Ovary (tissue), 9 donors: ENCODE data around the gene EMSY. TPM values are rescaled to one million over a fixed set of nuclear protein-coding genes. Genes with fewer than 3 reads are reported as not detected.

Source experiments
- DNase-seq, 5 donors: peaks; one replicate each; pipeline ENCODE4 v3.0.0-alpha.2; 2019 to 2020
- H3K27ac ChIP-seq, 2 donors: fragments of 200-600 bp; one replicate each; pipeline versions ENCODE4 v1.5.1 to v1.8.0; 2019 to 2022
- H3K27me3 ChIP-seq: fragments of 200-600 bp; one replicate; pipeline ENCODE4 v1.8.0; 2022
- H3K36me3 ChIP-seq: fragments of 200-600 bp; sonication (generic); one replicate; pipeline ENCODE4 v1.5.1; 2019
- H3K4me1 ChIP-seq: one replicate; pipeline ENCODE4 v1.8.1; 2013; ENCODE audit warnings: mild to moderate bottlenecking, moderate library complexity; ENCODE audit not compliant: insufficient read depth
- H3K4me3 ChIP-seq: fragments of 200-600 bp; sonication (generic); one replicate; pipeline ENCODE4 v1.5.1; 2017
- H3K9me3 ChIP-seq, 2 donors: fragments of 200-600 bp in 1 of 2; sonication (generic) in 1 of 2; one replicate each; pipeline versions ENCODE4 v1.5.1 to v1.8.1; 2013 to 2019; ENCODE audit warnings: mild to moderate bottlenecking in 1 of 2, moderate library complexity in 1 of 2
- EP300 ChIP-seq: sonication (generic); formaldehyde crosslinking; IDR thresholded peaks from one replicate; pipeline ENCODE4 v1.6.1; 2017; ENCODE audit warnings: antibody characterized with exemption
- POLR2A ChIP-seq: fragments of 450-650 bp; IDR thresholded peaks from one replicate; pipeline ENCODE4 v1.6.1; 2017; ENCODE audit warnings: antibody characterized with exemption, mild to moderate bottlenecking, moderate library complexity
- WGBS, 3 donors: extraction: QIAGEN DNeasy Blood & Tissue Kit in 1 of 3; methylation state at CpG; one replicate each; pipeline versions ENCODE4 v1.1.5 to v1.1.7; 2013 to 2017; 5-methylcytosine and 5-hydroxymethylcytosine counted together
- intact Hi-C, 4 donors: fragments of 100-400 bp; cut with DNase I; formaldehyde crosslinking; loops; one replicate each; pipeline versions ENCODE4 v1.11.0 to v1.15.1; 2022 to 2023
- polyA plus RNA-seq, 2 donors: library from polyadenylated mRNA; stranded (reverse); fragments of 200-250 nt in 1 of 2; fragments of 350-450 nt in 1 of 2; fragmentation: Illumina TruSeq in 1 of 2; extraction: RNeasy Lipid Tissue Mini Kit (QIAGEN cat#74804) in 1 of 2; gene quantifications; one replicate each; pipeline ENCODE4 v1.2.3, GENCODE V29; 2013 to 2014
- total RNA-seq, 7 donors: library from RNA; depleted of rRNA in 2 of 7; stranded (reverse); fragments of >200 nt in 2 of 7; fragmentation: NEBNext Ultra II Directional in 3 of 7; extraction: Animal tissue kit (Norgen Biotek cat#: 25700) in 3 of 7; gene quantifications; one replicate each; pipeline versions ENCODE4 v1.1.0 to v1.2.4, GENCODE V29; 2016 to 2023
- TF ChIP-seq, protein P1 (sequence below), 3 donors: fragments of 450-650 bp in 2 of 3; fragments of 200-600 bp in 1 of 3; IDR thresholded peaks; one replicate each; pipeline versions ENCODE4 v1.5.1 to v1.8.0; 2016 to 2022; ENCODE audit warnings: antibody characterized with exemption in 3 of 3, mild to moderate bottlenecking in 1 of 3
- donor health status: DM: no; HTN: no; CAD: no; lungs with moderate emphysema.
- donor health status: DM: no; HTN: no; CAD: no.
- donor health status: Bipolar disorder and iron deficiency.
- donor health status: DM: yes; HTN: yes; CAD: no.
- donor health status: DM: no; HTN: no; CAD: no.
- donor health status: DM: yes; HTN: yes; CAD: no.

The EMSY gene
- total and polyA plus RNA-seq, 9 donors, result 8.8 to 56.0 (median 28.7) TPM

DNA sequence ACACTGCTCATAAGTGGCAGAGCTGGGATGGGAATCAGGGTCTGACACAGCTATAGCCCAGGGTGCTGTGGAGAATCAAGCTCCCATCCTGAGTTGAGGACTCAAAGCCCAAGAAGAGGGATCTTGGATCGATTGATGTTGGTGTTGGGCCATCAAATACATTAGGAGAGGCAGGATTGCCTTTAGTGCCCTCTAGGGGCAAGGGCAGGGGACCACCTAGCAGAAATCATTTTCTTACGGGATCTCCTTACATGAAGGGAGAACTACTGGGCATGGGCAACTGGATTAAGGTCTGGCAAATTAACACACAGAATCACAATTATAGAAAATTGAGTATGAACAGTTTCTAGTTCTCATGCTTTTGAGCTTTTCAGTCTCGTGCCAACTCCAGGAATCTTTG, 24.9 kb upstream of the EMSY start:
- intact Hi-C loops, result no loop called here
- Histone ChIP-seq H3K4me1 (no peaks in the 10 kb centered on the region), H3K27ac (no peak overlapping the region), H3K4me3 (no peak overlapping the region), H3K27me3 (no peaks in the 10 kb centered on the region), H3K36me3 (no peaks in the 10 kb centered on the region), H3K9me3 (no peaks in the 10 kb centered on the region)
- no peak for DNase-seq
- whole genome bisulfite sequencing, 3 donors, result 58 to 71% (median 58%) methylated on average over 3 of the region's 3 CpGs
- no peak for TF ChIP-seq EP300
- no peak for TF ChIP-seq POLR2A
- TF ChIP-seq, protein P1, sequence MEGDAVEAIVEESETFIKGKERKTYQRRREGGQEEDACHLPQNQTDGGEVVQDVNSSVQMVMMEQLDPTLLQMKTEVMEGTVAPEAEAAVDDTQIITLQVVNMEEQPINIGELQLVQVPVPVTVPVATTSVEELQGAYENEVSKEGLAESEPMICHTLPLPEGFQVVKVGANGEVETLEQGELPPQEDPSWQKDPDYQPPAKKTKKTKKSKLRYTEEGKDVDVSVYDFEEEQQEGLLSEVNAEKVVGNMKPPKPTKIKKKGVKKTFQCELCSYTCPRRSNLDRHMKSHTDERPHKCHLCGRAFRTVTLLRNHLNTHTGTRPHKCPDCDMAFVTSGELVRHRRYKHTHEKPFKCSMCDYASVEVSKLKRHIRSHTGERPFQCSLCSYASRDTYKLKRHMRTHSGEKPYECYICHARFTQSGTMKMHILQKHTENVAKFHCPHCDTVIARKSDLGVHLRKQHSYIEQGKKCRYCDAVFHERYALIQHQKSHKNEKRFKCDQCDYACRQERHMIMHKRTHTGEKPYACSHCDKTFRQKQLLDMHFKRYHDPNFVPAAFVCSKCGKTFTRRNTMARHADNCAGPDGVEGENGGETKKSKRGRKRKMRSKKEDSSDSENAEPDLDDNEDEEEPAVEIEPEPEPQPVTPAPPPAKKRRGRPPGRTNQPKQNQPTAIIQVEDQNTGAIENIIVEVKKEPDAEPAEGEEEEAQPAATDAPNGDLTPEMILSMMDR (IDR thresholded peaks at IDR 0.05), result no peak

DNA sequence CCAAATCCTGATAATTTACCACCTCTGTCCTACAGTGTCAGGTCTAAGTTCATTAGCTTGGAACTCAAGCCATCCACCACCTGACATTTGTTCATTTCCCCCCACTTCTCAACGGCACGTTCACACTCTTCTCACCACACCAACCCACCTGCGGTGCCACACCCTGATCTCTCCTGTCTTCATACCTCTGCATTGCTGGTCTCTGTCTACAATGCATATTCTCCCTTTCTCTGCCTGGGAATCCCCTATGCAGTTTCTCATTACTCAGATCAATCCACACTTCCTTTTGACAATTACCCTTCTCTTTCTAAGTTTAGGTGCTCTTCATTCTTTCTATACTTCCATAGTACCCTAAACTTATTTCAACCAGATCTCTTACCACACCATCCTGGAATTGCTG, 20.4 kb upstream of the EMSY start:
- no peaks in the 10 kb centered on the region for H3K4me1 ChIP-seq
- intact Hi-C loops, result no loop called here
- no peaks in the 10 kb centered on the region for H3K9me3 ChIP-seq
- H3K27me3 ChIP-seq, result no peaks in the 10 kb centered on the region
- no peak for TF ChIP-seq POLR2A
- TF ChIP-seq, protein P1 (IDR thresholded peaks at IDR 0.05), result no peak
- no peak for TF ChIP-seq EP300
- 60 to 66% (median 60%) methylated on average over 3 of the region's 3 CpGs for WGBS, 3 donors
- H3K4me3 ChIP-seq, result no peak overlapping the region
- H3K36me3 ChIP-seq, result no peaks in the 10 kb centered on the region
- H3K27ac ChIP-seq, result no peak overlapping the region
- DNase-seq, result no peak

DNA sequence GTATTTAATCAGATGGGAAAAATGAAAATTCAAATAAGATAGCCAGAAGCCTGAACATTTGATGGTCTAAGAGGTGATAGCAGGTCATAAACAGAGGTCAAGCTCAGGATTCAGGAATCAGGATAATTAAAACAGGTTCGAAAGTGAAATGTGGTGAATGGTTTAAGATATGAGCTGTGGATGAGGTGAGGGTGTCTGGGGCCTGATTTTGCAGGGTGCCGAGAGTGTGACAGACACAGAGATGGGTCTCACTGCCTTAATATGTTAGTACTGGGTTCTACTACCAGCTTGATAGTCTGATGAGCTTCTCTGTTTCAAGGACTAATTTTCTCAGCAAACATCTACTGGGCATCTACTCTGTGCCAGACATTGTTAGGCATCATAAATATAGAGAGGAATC, 19.9 kb upstream of the EMSY start:
- intact Hi-C loops, result no loop called here
- Histone ChIP-seq H3K9me3 (no peaks in the 10 kb centered on the region), H3K4me3 (no peak overlapping the region), H3K4me1 (no peaks in the 10 kb centered on the region), H3K27me3 (no peaks in the 10 kb centered on the region), H3K27ac (no peak overlapping the region), H3K36me3 (no peaks in the 10 kb centered on the region)
- TF ChIP-seq EP300, result no peak
- no peak for TF ChIP-seq POLR2A
- TF ChIP-seq, protein P1 (IDR thresholded peaks at IDR 0.05), result no peak
- DNase-seq, result no peak
- 86 to 90% (median 89%) methylated on average over 2 of the region's 2 CpGs for WGBS, 3 donors

DNA sequence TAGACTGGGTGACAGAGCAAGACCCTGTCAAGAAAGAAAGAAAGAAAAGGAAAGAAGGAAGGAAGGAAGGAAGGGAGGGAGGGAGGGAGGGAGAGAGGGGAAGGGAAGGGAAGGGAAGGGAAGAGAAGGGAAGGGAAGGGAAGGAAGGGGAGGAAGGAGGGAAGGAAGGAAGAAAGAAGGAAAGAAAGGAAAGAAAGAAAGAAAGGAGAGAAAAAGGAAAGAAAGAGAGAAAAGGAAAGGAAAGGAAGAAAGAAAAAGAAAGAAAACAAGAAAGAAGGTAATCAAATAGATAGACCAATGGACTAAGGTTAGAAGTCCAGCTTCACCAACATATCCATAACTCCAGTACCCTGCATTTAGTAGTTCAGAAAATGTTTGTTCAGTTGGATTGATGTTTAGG, 18.2 kb upstream of the EMSY start:
- TF ChIP-seq, protein P1 (IDR thresholded peaks at IDR 0.05), result no peak
- no peak for TF ChIP-seq EP300
- no peak for TF ChIP-seq POLR2A
- Histone ChIP-seq H3K36me3 (no peaks in the 10 kb centered on the region), H3K4me3 (no peak overlapping the region), H3K27ac (no peak overlapping the region), H3K27me3 (no peaks in the 10 kb centered on the region), H3K9me3 (no peaks in the 10 kb centered on the region), H3K4me1 (no peaks in the 10 kb centered on the region)
- no peak for DNase-seq
- intact Hi-C loops, result no loop called here

DNA sequence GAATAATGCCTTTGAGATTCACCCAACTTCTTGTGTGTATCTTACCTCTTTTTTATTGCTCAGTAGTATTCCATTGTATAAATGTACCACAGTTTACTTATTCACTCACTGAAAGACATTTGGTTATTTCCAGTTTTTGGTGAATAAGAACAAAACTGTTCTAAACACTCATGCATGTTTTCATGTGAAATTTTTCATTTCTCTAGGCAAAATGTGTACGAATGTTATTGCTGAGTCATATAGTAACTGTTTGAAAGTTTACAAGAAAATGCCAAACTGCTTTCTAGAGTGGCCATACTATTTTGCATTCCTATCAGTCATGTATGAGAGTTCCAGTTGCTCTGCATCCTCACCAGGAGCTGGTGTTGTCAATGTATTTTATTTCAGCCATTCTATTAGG, 8.8 kb upstream of the EMSY start:
- Histone ChIP-seq H3K36me3 (no peaks in the 10 kb centered on the region), H3K9me3 (no peaks in the 10 kb centered on the region), H3K27me3 (no peaks in the 10 kb centered on the region), H3K4me3 (no peak overlapping the region), H3K27ac (no peak overlapping the region), H3K4me1 (no peaks in the 10 kb centered on the region)
- no peak for DNase-seq
- intact Hi-C loops, result no loop called here
- TF ChIP-seq, protein P1 (IDR thresholded peaks at IDR 0.05), result no peak
- no peak for TF ChIP-seq POLR2A
- no peak for TF ChIP-seq EP300
- 90 to 95% (median 93%) methylated on average over 1 of the region's 1 CpG for WGBS, 3 donors
